SU-DHL-6 (cell line): ENCODE measurements around the gene KLHL24.
A peak's percentile ranks its signal among the peaks of the same experiment; 100 is the strongest.

Experiments
- H2AFZ ChIP-seq: fragments of 200-600 bp; sonication (generic); 2 replicates; pipeline ENCODE4 v1.6.1; 2014; ENCODE audit warnings: low read depth, mild to moderate bottlenecking, moderate library complexity, mixed read lengths, antibody characterized with exemption, low read length; ENCODE audit not compliant: severe bottlenecking
- H3F3A ChIP-seq: fragments of 200-600 bp; shearing (Covaris generic); 2 replicates; pipeline ENCODE4 v1.6.0; 2016; ENCODE audit warnings: antibody characterized with exemption, mild to moderate bottlenecking; ENCODE audit not compliant: insufficient read depth
- H3K27ac ChIP-seq: fragments of 200-600 bp; sonication (generic); 2 replicates; pipeline ENCODE4 v1.5.1; 2016; ENCODE audit warnings: low read depth, mild to moderate bottlenecking, low read length, moderate library complexity, mixed read lengths
- H3K27me3 ChIP-seq: fragments of 200-600 bp; sonication (generic), shearing (Covaris generic); 2 replicates; pipeline ENCODE4 v1.6.0; 2014; ENCODE audit warnings: mild to moderate bottlenecking, low read length
- H3K36me3 ChIP-seq: fragments of 200-600 bp; sonication (generic); 2 replicates; pipeline ENCODE4 v1.6.1; 2014; ENCODE audit warnings: mild to moderate bottlenecking, low read length, mixed read lengths
- H3K4me2 ChIP-seq: fragments of 300-600, 200-600 bp; shearing (Covaris generic), sonication (generic); 2 replicates; pipeline ENCODE4 v1.6.0; 2014; ENCODE audit warnings: low read length, low read depth, mild to moderate bottlenecking; ENCODE audit not compliant: poor library complexity, severe bottlenecking
- H3K4me3 ChIP-seq: fragments of 200-600 bp; sonication (generic); 2 replicates; pipeline ENCODE4 v1.5.1; 2014; ENCODE audit warnings: antibody characterized with exemption, low read length, mild to moderate bottlenecking, mixed read lengths; ENCODE audit not compliant: insufficient read depth, poor library complexity, severe bottlenecking
- H3K79me2 ChIP-seq: fragments of 200-600 bp; sonication (generic); 2 replicates; pipeline ENCODE4 v1.6.1; 2014; ENCODE audit warnings: mild to moderate bottlenecking, low read length, moderate library complexity; ENCODE audit not compliant: insufficient read depth
- H3K9ac ChIP-seq: fragments of 200-600 bp; sonication (generic); 2 replicates; pipeline ENCODE4 v1.7.0; 2014; ENCODE audit warnings: mild to moderate bottlenecking, low read length
- H3K9me2 ChIP-seq: fragments of 200-600 bp; sonication (generic); replicated peaks from 2 replicates; pipeline ENCODE4 v1.6.1; 2014; ENCODE audit warnings: low read length; ENCODE audit not compliant: insufficient read depth
- H3K9me3 ChIP-seq: fragments of 200-600 bp; sonication (generic); 2 replicates; pipeline ENCODE4 v1.6.1; 2014; ENCODE audit warnings: low read length, mixed read lengths; ENCODE audit not compliant: insufficient read depth
- H4K20me1 ChIP-seq: fragments of 200-600 bp; sonication (generic); 2 replicates; pipeline ENCODE4 v1.6.1; 2014; ENCODE audit warnings: low read depth, mild to moderate bottlenecking, antibody characterized with exemption, low read length, moderate library complexity, mixed read lengths
- CTCF ChIP-seq: fragments of 200-600 bp; sonication (generic); IDR thresholded peaks from one replicate; pipeline ENCODE4 v1.5.1; 2017; ENCODE audit warnings: antibody characterized with exemption, mild to moderate bottlenecking, low read length, moderate library complexity; ENCODE audit not compliant: insufficient read depth, poor library complexity, severe bottlenecking
- EZH2phosphoT487 ChIP-seq: fragments of 200-600 bp; sonication (generic), shearing (Covaris generic); conservative IDR thresholded peaks from 2 replicates; pipeline ENCODE4 v1.6.1; 2018; ENCODE audit warnings: mild to moderate bottlenecking, antibody characterized with exemption, low read length, moderate library complexity, mixed read lengths

Gene KLHL24

GRCh38 chr3:183590442-183590841 lies 45.0 kb upstream of the KLHL24 start:
- H3K27ac ChIP-seq: no peak overlapping the region

DNA sequence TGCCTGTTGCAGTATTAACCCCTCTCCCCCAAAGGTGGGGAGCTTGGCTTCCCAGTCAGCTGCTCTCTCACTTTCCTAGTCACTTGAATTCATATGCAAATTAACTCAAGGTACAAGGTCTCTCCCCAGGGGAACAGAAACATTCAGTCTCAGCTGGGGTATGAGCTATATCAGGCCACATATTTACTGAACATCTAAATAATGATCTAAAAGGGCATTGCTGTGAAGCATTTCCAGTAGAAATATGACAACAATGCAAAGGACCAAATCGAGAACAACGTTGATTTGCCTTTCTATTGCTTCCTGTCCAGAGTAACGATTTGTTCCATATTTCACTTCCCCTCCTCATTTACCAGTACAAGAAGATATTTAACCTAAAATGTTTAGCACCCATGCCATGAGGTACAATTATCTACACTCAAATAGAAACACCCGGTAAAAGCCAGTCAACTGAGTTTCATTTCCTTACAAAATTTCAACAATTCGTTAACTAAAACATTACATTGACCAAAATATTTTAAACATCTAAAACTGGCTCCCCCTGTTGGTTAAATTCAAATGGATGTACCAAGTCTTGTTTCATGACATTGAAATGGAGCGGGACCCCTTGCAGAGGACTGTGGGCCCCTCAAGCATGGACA lies 43.4 kb upstream of the KLHL24 start:
- no peaks in the 10 kb centered on the region for H3K9me3 ChIP-seq
- no peak for TF ChIP-seq EZH2phosphoT487
- peak; percentile 46 for TF ChIP-seq CTCF
- no peaks in the 10 kb centered on the region for H3K27me3 ChIP-seq
- H3K4me3 ChIP-seq: no peak overlapping the region
- no peaks in the 10 kb centered on the region for H3K36me3 ChIP-seq
- peak overlapping the region; percentile 53 for H3K4me2 ChIP-seq
- no peaks in the 10 kb centered on the region for H3K9me2 ChIP-seq
- H3F3A ChIP-seq: no peaks in the 10 kb centered on the region
- peak overlapping the region; percentile 61 for H2AFZ ChIP-seq
- H3K79me2 ChIP-seq: no peaks in the 10 kb centered on the region
- H4K20me1 ChIP-seq: no peaks in the 10 kb centered on the region
- 0 out of 2 replicates have a peak overlapping the region, but pooled peaks have one; percentile 2 for H3K9ac ChIP-seq
- H3K27ac ChIP-seq: peak overlapping the region; percentile 36

More at GRCh38 chr3:183590442-183590841, 45.0 kb upstream of the KLHL24 start:
- TF ChIP-seq CTCF: no peak
- TF ChIP-seq EZH2phosphoT487: no peak
- Histone ChIP-seq H2AFZ (no peak overlapping the region), H4K20me1 (no peaks in the 10 kb centered on the region), H3K9me2 (no peaks in the 10 kb centered on the region), H3K9me3 (no peaks in the 10 kb centered on the region), H3K9ac (no peak overlapping the region), H3K27me3 (no peaks in the 10 kb centered on the region), H3K4me3 (no peak overlapping the region), H3K4me2 (no peak overlapping the region), H3F3A (no peaks in the 10 kb centered on the region), H3K36me3 (no peaks in the 10 kb centered on the region), H3K79me2 (no peaks in the 10 kb centered on the region)

DNA sequence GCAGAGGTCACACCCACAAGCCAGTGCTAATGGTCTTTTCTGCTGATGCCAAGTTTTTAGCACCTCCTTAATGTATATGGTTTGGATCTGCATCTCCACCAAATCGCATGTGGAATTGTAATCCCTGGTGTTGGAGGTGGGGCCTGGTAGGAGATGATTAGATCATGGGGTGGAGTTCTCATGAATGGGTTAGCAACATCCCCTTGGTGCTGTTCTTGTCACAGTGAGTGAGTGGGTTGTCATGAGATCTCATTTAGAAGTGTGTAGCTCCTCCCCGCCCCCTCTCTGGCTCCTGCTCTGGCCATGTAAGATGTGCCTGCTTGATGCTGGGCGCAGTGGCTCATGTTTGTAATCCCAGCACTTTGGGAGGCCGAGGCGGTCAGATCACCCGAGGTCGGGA lies 42.6 kb upstream of the KLHL24 start:
- Histone ChIP-seq H3K4me2 (no peak overlapping the region), H3K9ac (no peak overlapping the region), H4K20me1 (no peaks in the 10 kb centered on the region), H3K4me3 (no peak overlapping the region), H3K9me2 (no peaks in the 10 kb centered on the region), H3K36me3 (peaks cover 3% of the 10 kb centered on the region; the same call in 1 of the 2 replicates), H3F3A (no peaks in the 10 kb centered on the region), H3K27ac (no peak overlapping the region), H3K79me2 (no peaks in the 10 kb centered on the region), H3K27me3 (no peaks in the 10 kb centered on the region), H2AFZ (peak overlapping the region; percentile 61), H3K9me3 (0 out of 2 replicates have a peak, but pooled peaks cover 4% of the 10 kb centered on the region)
- TF ChIP-seq EZH2phosphoT487: no peak
- no peak for TF ChIP-seq CTCF
